GM19351 (cell line): Measurements from ENCODE around the gene SDHAF2.

Source experiments
- ATAC-seq: cut with Tn5 transposase; IDR thresholded peaks from one replicate; pipeline ENCODE4 v1.9.1; 2021; ENCODE audit warnings: mild to moderate bottlenecking, moderate library complexity; ENCODE audit not compliant: unreplicated experiment

SDHAF2 gene

DNA sequence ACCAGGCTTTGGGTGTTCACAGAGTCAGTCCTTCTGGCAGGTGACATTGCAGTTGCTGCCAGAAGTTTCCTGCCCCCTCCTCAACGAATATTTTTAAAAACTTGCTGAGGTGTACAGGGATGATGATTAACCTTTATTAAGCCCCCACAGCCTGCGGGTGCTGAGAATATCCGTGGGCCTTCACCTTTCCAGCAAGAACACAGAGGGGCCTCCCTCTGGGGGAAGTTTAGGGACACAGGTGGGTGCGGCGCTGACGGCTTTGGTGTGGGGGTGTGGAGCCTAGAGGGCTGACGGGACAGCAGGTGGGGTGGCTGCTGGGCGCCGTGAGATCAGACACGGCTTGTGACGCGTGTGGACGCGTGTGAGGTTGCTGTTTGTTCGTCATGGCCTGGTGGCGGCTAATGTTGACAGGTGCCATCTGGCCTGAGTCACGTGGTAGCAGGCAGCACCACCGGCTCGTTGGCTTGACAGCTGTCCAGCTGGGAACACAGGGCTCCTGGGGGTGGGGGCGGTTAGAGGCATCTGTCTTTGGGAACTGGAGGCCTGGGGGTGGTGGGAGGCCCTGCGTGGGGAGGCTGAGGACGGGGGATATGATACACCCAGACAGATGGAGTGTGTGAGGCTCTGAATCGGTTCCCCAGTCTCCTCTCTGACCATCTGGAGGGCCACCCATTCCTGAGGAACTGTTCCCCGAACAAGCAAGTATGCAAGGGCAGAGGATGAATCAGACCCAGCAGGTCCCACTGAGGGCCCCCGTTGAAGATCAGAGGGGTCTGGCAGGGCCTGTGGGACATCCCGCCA is 66.1 kb downstream of the SDHAF2 start:
- no peak for ATAC-seq
